Adrenal gland (tissue), 5 donors: ENCODE data around the gene TTYH3.

Experiments
- CTCF ChIP-seq, 6 experiments: fragments of 450-650 bp in 4 of 6; fragments of 200-600 bp in 2 of 6; sonication (generic) in 1 of 6; IDR thresholded peaks; 1 replicate in 5 of 6; 2 replicates in 1 of 6; pipeline versions ENCODE4 v1.5.1 to v1.8.0; 2016 to 2021; ENCODE audit warnings: antibody characterized with exemption in 6 of 6, mild to moderate bottlenecking in 2 of 6, moderate library complexity in 1 of 6
- POLR2A ChIP-seq, 2 donors: fragments of 450-650 bp; IDR thresholded peaks; one replicate each; pipeline ENCODE4 v1.6.1; 2017; ENCODE audit warnings: antibody characterized with exemption in 2 of 2, mild to moderate bottlenecking in 2 of 2, moderate library complexity in 1 of 2
- donor health status: DM: no; HTN: no; CAD: no.

GRCh38 chr7:2713370-2713769 is 81.6 kb downstream of the TTYH3 start:
- TF ChIP-seq CTCF (IDR thresholded peaks at IDR 0.05) (no peak), POLR2A (IDR thresholded peaks at IDR 0.05) (no peak)
